ENCODE measurements around the gene TGM5.
A peak's percentile ranks its signal among the peaks of the same experiment; 100 is the strongest.
"Not testable (repeated sequence)": the region's sequence is repeated elsewhere in the genome, so short reads cannot be mapped to it uniquely, and the experiment has no call there.

The TGM5 gene

DNA sequence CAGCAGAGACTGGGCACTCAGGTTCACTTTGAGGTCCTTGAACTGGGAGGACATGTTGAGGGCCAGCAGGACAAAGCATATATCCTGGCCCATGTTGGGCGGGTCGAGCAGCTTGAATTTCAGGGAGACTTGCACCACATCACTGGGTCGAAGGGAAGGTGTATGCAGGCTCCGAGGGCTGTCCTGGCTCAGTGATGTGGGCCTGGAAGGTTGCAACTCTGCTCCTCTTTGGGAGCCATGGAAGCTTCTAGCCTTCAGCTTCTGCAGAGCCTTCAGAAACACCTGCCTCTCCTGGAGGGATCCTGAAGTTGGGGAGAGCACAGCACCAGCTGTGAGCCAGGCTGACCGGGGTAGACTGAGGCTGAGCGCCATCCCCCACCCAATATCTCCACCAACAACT is 31.2 kb downstream of the TGM5 start:
- H3K9me3 Mint-ChIP-seq = no peaks in the 10 kb centered on the region
- H3K27ac Mint-ChIP-seq (ENCODE audit: low read depth) = no peak overlapping the region
- H3K4me3 Mint-ChIP-seq = no peak overlapping the region
- no peaks in the 10 kb centered on the region for H3K4me1 Mint-ChIP-seq
- no peaks in the 10 kb centered on the region for H3K36me3 Mint-ChIP-seq (ENCODE audit: insufficient read depth)
- H3K27me3 Mint-ChIP-seq = peaks cover 28% of the 10 kb centered on the region
- ATAC-seq (replicated peaks; ENCODE audit: extremely low read depth, poor library complexity, severe bottlenecking) = no peak
- no peak for DNase-seq (ENCODE audit: low spot score in 2 of 2)

DNA sequence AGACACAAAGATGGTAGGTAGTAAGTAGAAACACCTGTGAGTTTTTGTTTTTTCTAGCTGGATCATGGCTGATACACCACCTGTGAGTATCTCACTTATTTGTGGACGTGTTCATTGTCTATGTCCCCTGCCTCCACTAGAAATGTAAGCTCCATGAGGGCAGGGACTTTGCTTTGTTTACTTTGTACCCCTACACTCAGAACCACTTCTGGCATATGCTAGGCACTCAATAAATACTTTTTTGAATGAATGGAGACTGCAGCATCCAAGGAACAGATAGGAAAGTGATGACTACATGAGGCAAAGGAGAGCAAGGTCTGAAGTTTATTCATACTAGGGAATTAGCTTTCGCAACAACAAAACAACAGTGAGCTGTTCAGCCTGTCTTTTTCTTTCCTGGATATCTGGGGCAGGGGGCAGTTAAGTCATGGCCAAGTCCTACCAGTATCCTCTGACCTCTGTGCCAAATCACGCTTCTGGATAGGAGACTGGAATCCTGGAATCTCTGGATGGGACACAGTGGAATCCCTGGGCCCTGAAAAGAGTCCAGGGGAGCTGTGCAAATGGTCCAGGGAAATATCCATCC is 34.3 kb downstream of the TGM5 start:
- DNase-seq (ENCODE audit: low spot score in 2 of 2) (no peak), ATAC-seq (replicated peaks; ENCODE audit: extremely low read depth, poor library complexity, severe bottlenecking) (no peak)
- no peaks in the 10 kb centered on the region for H3K9me3 Mint-ChIP-seq
- H3K36me3 Mint-ChIP-seq (ENCODE audit: insufficient read depth) = no peaks in the 10 kb centered on the region
- no peaks in the 10 kb centered on the region for H3K4me1 Mint-ChIP-seq
- peaks cover 16% of the 10 kb centered on the region for H3K27me3 Mint-ChIP-seq
- no peak overlapping the region for H3K4me3 Mint-ChIP-seq
- no peak overlapping the region for H3K27ac Mint-ChIP-seq (ENCODE audit: low read depth)

GRCh38 chr15:43230640-43231115 is 36.0 kb downstream of the TGM5 start:
- Mint-ChIP-seq H3K27me3 (peaks cover 14% of the 10 kb centered on the region), H3K9me3 (no peaks in the 10 kb centered on the region), H3K4me1 (peaks cover 4% of the 10 kb centered on the region), H3K27ac (ENCODE audit: low read depth) (no peak overlapping the region), H3K36me3 (ENCODE audit: insufficient read depth) (no peaks in the 10 kb centered on the region), H3K4me3 (no peak overlapping the region)
- DNase-seq (ENCODE audit: low spot score in 2 of 2) (no peak), ATAC-seq (replicated peaks; ENCODE audit: extremely low read depth, poor library complexity, severe bottlenecking) (no peak)

GRCh38 chr15:43229977-43230376 is 36.8 kb downstream of the TGM5 start:
- DNase-seq (ENCODE audit: low spot score in 2 of 2) (no peak), ATAC-seq (replicated peaks; ENCODE audit: extremely low read depth, poor library complexity, severe bottlenecking) (no peak)
- Mint-ChIP-seq H3K4me1 (peaks cover 8% of the 10 kb centered on the region), H3K36me3 (ENCODE audit: insufficient read depth) (no peaks in the 10 kb centered on the region), H3K9me3 (no peaks in the 10 kb centered on the region), H3K27me3 (peaks cover 7% of the 10 kb centered on the region), H3K4me3 (no peak overlapping the region), H3K27ac (ENCODE audit: low read depth) (no peak overlapping the region)

- H3K36me3 Mint-ChIP-seq (ENCODE audit: insufficient read depth) = no peaks in the 10 kb centered on the region
These were observed 40.1 kb downstream of the TGM5 start for GRCh38 chr15:43226436-43227305.

DNA sequence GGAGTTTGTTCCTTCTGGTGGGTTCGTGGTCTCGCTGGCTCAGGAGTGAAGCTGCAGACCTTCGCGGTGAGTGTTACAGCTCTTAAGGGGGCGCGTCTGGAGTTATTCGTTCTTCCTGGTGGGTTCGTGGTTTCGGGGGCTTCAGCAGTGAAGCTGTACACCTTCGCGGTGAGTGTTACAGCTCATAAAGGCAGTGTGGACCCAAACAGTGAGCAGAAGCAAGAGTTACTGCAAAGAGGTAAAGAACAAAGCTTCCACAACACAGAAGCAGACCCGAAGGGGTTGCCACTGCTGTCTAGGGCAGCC is 40.8 kb downstream of the TGM5 start:
- H3K9me3 Mint-ChIP-seq; DNase-seq (ENCODE audit: low spot score in 2 of 2); H3K4me3 Mint-ChIP-seq; H3K27ac Mint-ChIP-seq (ENCODE audit: low read depth); ATAC-seq (replicated peaks; ENCODE audit: extremely low read depth, poor library complexity, severe bottlenecking); H3K36me3 Mint-ChIP-seq (ENCODE audit: insufficient read depth); H3K4me1 Mint-ChIP-seq: not testable (repeated sequence)
- H3K27me3 Mint-ChIP-seq = peaks cover 15% of the 10 kb centered on the region

More at GRCh38 chr15:43226436-43227305, 40.1 kb downstream of the TGM5 start:
- Mint-ChIP-seq H3K27me3 (peaks cover 9% of the 10 kb centered on the region), H3K4me1 (peaks cover 8% of the 10 kb centered on the region), H3K27ac (ENCODE audit: low read depth) (no peak overlapping the region), H3K4me3 (no peak overlapping the region), H3K9me3 (no peaks in the 10 kb centered on the region)
- no peak for ATAC-seq (replicated peaks; ENCODE audit: extremely low read depth, poor library complexity, severe bottlenecking)
- DNase-seq (ENCODE audit: low spot score in 2 of 2) = no peak

DNA sequence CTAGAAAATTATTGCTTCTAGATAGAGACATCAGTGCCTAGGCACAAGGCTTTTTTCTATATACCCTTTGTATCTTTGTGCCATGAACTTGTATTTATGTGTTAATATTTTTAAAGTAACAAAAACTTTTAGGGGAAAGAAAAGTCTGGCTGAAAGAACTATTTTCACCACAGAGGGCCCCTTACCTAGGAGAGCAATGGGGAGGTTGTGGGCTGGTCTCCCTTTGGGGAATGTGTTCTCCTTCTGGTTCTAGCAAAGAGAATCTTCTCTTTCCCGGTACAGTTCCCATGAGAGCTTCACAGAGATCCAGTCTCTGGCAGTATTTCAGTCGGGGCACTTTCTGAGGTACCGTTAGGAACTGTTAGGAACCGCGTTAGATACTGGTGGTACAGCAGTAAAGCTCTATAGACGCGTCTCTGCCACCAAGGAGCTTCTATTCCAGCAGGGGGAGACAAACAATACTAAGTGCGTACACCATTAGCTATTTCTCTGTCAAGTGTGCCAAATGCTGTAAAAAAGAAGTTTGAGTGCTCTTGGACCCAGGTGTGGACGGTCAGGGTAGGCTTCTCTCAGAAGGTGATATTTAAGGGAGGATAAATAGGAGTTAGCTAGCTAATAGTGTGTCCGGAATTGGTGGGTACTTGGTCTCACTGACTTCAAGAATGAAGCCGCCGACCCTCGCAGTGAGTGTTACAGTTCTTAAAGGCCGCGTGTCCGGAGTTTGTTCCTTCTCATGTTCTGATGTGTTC is 41.4 kb downstream of the TGM5 start:
- Mint-ChIP-seq H3K9me3 (no peaks in the 10 kb centered on the region), H3K36me3 (ENCODE audit: insufficient read depth) (no peaks in the 10 kb centered on the region), H3K4me1 (peaks cover 14% of the 10 kb centered on the region), H3K27me3 (peaks cover 20% of the 10 kb centered on the region), H3K27ac (ENCODE audit: low read depth) (no peak overlapping the region), H3K4me3 (no peak overlapping the region)
- ATAC-seq (replicated peaks; ENCODE audit: extremely low read depth, poor library complexity, severe bottlenecking) = peak; percentile 82
- DNase-seq (ENCODE audit: low spot score in 2 of 2) = peak in 1 of 2 donors; percentile 41

DNA sequence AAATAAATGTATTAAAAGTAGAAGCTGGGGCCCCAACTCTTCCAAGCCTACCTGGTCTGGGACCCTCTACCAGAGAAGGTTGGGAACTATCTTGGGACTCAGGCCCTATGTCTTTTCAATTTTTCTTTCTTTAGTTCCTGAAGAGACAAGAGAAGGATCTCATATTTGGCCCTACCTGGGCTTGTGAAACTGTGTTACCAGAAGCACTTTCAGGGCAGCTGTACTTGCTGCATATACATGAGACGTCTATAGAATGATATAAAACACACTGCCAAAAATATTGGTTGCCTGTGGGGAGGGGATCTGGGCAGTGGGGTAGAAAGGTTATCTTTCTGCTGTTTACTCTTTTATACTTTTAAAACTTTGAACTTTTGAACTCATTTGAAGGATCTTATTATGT is 45.3 kb downstream of the TGM5 start:
- H3K27ac Mint-ChIP-seq (ENCODE audit: low read depth) = no peak overlapping the region
- DNase-seq (ENCODE audit: low spot score in 2 of 2) (no peak), ATAC-seq (replicated peaks; ENCODE audit: extremely low read depth, poor library complexity, severe bottlenecking) (no peak)
- peaks cover 27% of the 10 kb centered on the region for H3K27me3 Mint-ChIP-seq
- H3K4me1 Mint-ChIP-seq = peaks cover 19% of the 10 kb centered on the region
- H3K9me3 Mint-ChIP-seq = no peaks in the 10 kb centered on the region
- no peaks in the 10 kb centered on the region for H3K36me3 Mint-ChIP-seq (ENCODE audit: insufficient read depth)
- H3K4me3 Mint-ChIP-seq = no peak overlapping the region

GRCh38 chr15:43220991-43221403 is 45.7 kb downstream of the TGM5 start, which contains the start of gene EPB42:
Gene EPB42 (minus strand): TSS chr15:43221018. CDS start chr15:43220825, 193 bp downstream.
- H3K36me3 Mint-ChIP-seq (ENCODE audit: insufficient read depth) = no peaks in the 10 kb centered on the region
- H3K27me3 Mint-ChIP-seq = peaks cover 27% of the 10 kb centered on the region
- H3K27ac Mint-ChIP-seq (ENCODE audit: low read depth) = peak within 1 kb of the TSS; percentile 9
- no peaks in the 10 kb centered on the region for H3K9me3 Mint-ChIP-seq
- DNase-seq (ENCODE audit: low spot score in 2 of 2) (no peak), ATAC-seq (replicated peaks; ENCODE audit: extremely low read depth, poor library complexity, severe bottlenecking) (no peak)
- H3K4me3 Mint-ChIP-seq = peak within 1 kb of the TSS; percentile 6
- peaks cover 18% of the 10 kb centered on the region for H3K4me1 Mint-ChIP-seq

DNA sequence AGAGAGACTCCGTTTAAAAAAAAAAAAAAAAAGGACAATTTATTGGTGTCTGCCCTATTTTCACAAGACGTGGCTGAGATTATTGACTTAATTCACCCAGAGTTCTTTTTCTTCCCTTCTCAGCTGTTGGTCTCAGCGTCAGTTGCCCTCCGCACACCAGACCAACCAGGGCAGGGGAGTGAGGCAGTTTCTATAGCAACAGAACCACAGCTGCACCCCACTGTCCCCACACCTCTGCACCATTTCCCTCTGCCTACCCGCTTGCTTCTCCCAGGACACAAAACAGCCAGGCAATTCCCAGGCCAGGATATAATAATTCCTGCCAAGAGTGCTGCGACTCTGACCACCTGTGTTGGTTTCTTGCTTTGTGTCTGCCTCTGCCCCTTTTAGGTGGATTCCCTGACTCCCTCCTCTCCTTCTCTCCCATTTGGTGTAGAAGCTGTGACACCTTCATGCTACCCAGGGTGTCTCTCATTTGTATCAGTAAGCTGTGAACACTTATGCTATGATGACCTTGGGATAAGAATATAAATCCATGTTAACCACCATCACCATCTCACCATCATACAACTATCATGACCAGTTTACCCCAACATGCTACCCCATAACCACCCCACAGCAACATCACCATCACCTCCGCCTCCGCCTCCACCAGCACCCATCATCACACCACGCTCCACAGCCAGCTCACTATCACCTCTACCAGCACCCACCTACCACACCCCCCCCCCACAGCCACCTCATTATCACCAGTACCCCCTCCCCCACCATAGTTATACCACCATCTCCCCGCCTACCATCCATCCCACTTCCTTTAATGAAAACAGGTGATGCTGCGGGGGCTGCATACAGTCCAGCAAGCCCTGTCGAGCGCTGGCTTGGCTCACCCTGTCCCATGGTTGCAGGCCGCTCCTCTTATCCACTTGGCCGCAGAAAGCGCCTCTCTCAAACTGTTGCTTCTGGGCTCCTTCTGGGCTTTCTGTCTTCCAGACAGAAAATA is 46.5 kb downstream of the TGM5 start:
- Mint-ChIP-seq H3K4me1 (peaks cover 11% of the 10 kb centered on the region), H3K27me3 (peaks cover 27% of the 10 kb centered on the region), H3K4me3 (peak overlapping the region; percentile 6), H3K9me3 (no peaks in the 10 kb centered on the region), H3K36me3 (ENCODE audit: insufficient read depth) (no peaks in the 10 kb centered on the region), H3K27ac (ENCODE audit: low read depth) (peak overlapping the region; percentile 9)
- ATAC-seq (replicated peaks; ENCODE audit: extremely low read depth, poor library complexity, severe bottlenecking) = peak; percentile 55
- DNase-seq (ENCODE audit: low spot score in 2 of 2) = no peak

DNA sequence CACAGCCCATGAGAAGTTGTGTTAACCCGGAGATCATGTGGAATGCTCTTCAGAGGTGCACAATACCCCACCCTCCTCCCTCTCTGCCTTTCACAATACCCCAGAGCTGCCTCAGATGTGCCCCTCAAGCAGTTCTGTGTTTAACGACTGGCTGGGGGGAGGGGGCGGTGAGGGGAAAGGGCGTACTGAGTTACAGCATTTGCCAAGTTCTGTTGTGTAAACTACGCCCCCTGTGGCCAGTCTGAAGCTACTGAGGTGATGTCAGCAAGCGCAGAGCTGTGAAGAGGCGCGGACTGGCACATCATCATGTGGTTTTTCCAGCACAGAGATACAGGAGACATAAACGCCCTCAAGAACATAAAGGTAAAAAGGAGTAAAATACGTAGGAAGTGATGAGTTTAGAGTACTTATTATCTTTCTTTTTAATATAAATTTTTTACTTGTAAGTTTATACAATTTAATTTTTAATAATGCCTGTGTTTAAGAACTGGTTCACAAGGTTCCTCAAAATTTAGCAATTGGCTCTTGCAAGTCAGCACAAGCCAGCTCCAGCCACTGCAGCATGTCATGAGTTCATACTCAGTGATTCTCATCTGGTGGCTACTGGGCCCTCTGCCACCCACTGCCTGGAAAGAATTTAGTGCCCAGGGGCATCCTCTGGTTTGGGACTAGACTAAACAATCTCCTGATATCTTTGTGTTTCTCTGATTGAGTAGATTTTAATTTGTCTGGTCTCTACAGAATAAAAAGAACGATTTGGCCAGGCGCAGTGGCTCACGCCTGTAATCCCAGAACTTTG is 47.6 kb downstream of the TGM5 start:
- ATAC-seq (replicated peaks; ENCODE audit: extremely low read depth, poor library complexity, severe bottlenecking) = peak; percentile 45
- Mint-ChIP-seq H3K9me3 (no peaks in the 10 kb centered on the region), H3K27me3 (peaks cover 21% of the 10 kb centered on the region)

More for the DNA sequence above, 47.6 kb downstream of the TGM5 start:
- peaks cover 11% of the 10 kb centered on the region for H3K4me1 Mint-ChIP-seq
- no peak overlapping the region for H3K4me3 Mint-ChIP-seq
- no peak for DNase-seq (ENCODE audit: low spot score in 2 of 2)
- no peak overlapping the region for H3K27ac Mint-ChIP-seq (ENCODE audit: low read depth)
- no peaks in the 10 kb centered on the region for H3K36me3 Mint-ChIP-seq (ENCODE audit: insufficient read depth)
